ENCODE data around the gene SMC1B. TPM values are rescaled to one million over a fixed set of nuclear protein-coding genes. Genes with fewer than 3 reads are reported as not detected.

The SMC1B gene
- total and polyA plus RNA-seq, 2 of the 8 experiments (the other 6 are each of a cell fraction or from before 2014, with no cell fraction given), result 0.02 TPM; not detected in 1

- ChIA-PET CTCF (ENCODE audit: partially characterized antibody) (interaction anchor here (0.6 to 2.9 kb wide), 7 partner anchors 11 to 96 kb away, joined by 3 to 9 read pairs (median 5); no protein-coding TSS in a partner anchor), POLR2A (ENCODE audit: partially characterized antibody) (interaction anchor here (1.0 kb wide), 1 partner anchor 38 kb away, joined by 3 read pairs; no protein-coding TSS in a partner anchor)
- Histone ChIP-seq H3K9ac (replicated peaks in 1 of 4; ENCODE audit: extremely low read depth in 1 of 4, low read depth in 3 of 4, low read length in 3 of 4) (no peak overlapping the region), H3K14ac (ENCODE audit: insufficient read length) (no peak overlapping the region), H2BK5ac (ENCODE audit: low read depth, low read length) (no peak overlapping the region), H3K4me1 (replicated peaks in 1 of 4; ENCODE audit: control insufficient read depth in 3 of 4, insufficient read depth in 4 of 4, low read length in 3 of 4) (peaks cover 0 to 5% (median 4%) of the 10 kb centered on the region in 4 experiments; a peak in 4 of 7 replicates), H3K4ac (replicated peaks; ENCODE audit: insufficient read length, low read depth, low read length) (no peak overlapping the region), H2BK20ac (ENCODE audit: low read length) (no peak overlapping the region), H3K4me2 (ENCODE audit: insufficient read depth in 1 of 2, low read depth in 2 of 2, low read length in 2 of 2) (no peak overlapping the region), H2AK5ac (ENCODE audit: low read depth, low read length) (no peak overlapping the region), H2BK15ac (ENCODE audit: low read length) (no peak overlapping the region), H3K79me2 (ENCODE audit: control insufficient read depth in 1 of 2, insufficient read depth in 2 of 2, low read length in 2 of 2) (no peaks in the 10 kb centered on the region), H3K79me1 (ENCODE audit: low read depth, low read length) (no peaks in the 10 kb centered on the region; the same call in 1 of the 2 replicates), H4K91ac (replicated peaks; ENCODE audit: insufficient read length, low read length) (no peak overlapping the region), H3K56ac (replicated peaks; ENCODE audit: insufficient read length, low read depth, low read length) (no peak overlapping the region), H2BK12ac (ENCODE audit: low read depth, low read length) (no peak overlapping the region), H3K9me3 (ENCODE audit: insufficient read depth in 2 of 2, low read depth in 1 of 2, low read length in 1 of 2) (no peaks in the 10 kb centered on the region), H3K23me2 (ENCODE audit: low read depth, low read length) (peaks cover 2% of the 10 kb centered on the region; the same call in 1 of the 2 replicates), H3K18ac (ENCODE audit: extremely low read depth, low read length) (no peak overlapping the region), H2BK120ac (replicated peaks; ENCODE audit: low read depth, low read length) (no peak overlapping the region), H4K5ac (ENCODE audit: insufficient read length, low read depth, low read length) (no peak overlapping the region), H3K27ac (ENCODE audit: low read depth, low read length) (no peak overlapping the region), H3K27me3 (replicated peaks in 1 of 4; ENCODE audit: control insufficient read depth in 3 of 4, extremely low read depth in 1 of 4, insufficient read depth in 3 of 4, low read length in 3 of 4) (no peaks in the 10 kb centered on the region), H3K23ac (ENCODE audit: insufficient read length) (no peak overlapping the region), H3K36me3 (ENCODE audit: control insufficient read depth in 2 of 4, insufficient read depth in 4 of 4, low read length in 3 of 4) (no peaks in the 10 kb centered on the region), H3K4me3 (ENCODE audit: extremely low read depth in 1 of 4, insufficient read depth in 2 of 4, low read depth in 3 of 4, low read length in 4 of 4) (no peak overlapping the region), H2AFZ (ENCODE audit: low read length) (no peak overlapping the region), H4K8ac (ENCODE audit: extremely low read depth, insufficient read depth, low read length) (no peak overlapping the region), H4K20me1 (replicated peaks in 1 of 2; ENCODE audit: control insufficient read depth in 1 of 2, insufficient read depth in 2 of 2, low read length in 2 of 2) (no peaks in the 10 kb centered on the region)
- FAIRE-seq (no peak), DNase-seq (ENCODE audit: low read depth in 1 of 2, low spot score in 2 of 2) (no peak)
- 86% methylated on average over 6 of the region's 6 CpGs; no CpG with 5 or more reads in 1 of the 2 experiments for WGBS, 2 experiments (ENCODE audit: extremely low coverage in 1 of 2, insufficient coverage in 1 of 2, insufficient read length in 1 of 2, insufficient replicate concordance in 2 of 2, low coverage in 1 of 2, low lambda C conversion rate in 2 of 2, missing lambda C conversion rate in 1 of 2)
- TF ChIP-seq RAD21 (IDR thresholded peaks at IDR 0.05 in 1 of 2, conservative IDR thresholded peaks at IDR 0.05 in 1 of 2; ENCODE audit: low read depth in 2 of 2, low read length in 2 of 2), result no peak
- no peak for TF ChIP-seq TEAD4 (IDR thresholded peaks at IDR 0.05; ENCODE audit: low read depth, low read length)
- TF ChIP-seq CHD2 (IDR thresholded peaks at IDR 0.05; ENCODE audit: low read length), result no peak
- TF ChIP-seq CREB1 (IDR thresholded peaks at IDR 0.05), result no peak
- no peak for TF ChIP-seq CHD1 (IDR thresholded peaks at IDR 0.05; ENCODE audit: low read depth, low read length)
- no peak for TF ChIP-seq BRCA1 (IDR thresholded peaks at IDR 0.05; ENCODE audit: low read depth, low read length)
- TF ChIP-seq TAF1 (IDR thresholded peaks at IDR 0.05; ENCODE audit: low read depth, low read length), result no peak
- no peak for TF ChIP-seq ZNF274 (IDR thresholded peaks at IDR 0.05; ENCODE audit: borderline replicate concordance, extremely low read depth, low read length)
- no peak for TF ChIP-seq USF2 (IDR thresholded peaks at IDR 0.05; ENCODE audit: low read length)
- TF ChIP-seq, protein P1, sequence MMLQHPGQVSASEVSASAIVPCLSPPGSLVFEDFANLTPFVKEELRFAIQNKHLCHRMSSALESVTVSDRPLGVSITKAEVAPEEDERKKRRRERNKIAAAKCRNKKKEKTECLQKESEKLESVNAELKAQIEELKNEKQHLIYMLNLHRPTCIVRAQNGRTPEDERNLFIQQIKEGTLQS (IDR thresholded peaks at IDR 0.05; ENCODE audit: insufficient read depth, low read depth, low read length), result no peak
- no peak for TF ChIP-seq SP1 (IDR thresholded peaks at IDR 0.05; ENCODE audit: low read depth, low read length)
- TF ChIP-seq KDM4A (IDR thresholded peaks at IDR 0.05; ENCODE audit: low read depth, low read length, severe bottlenecking), result no peak
These were observed 107.8 kb downstream of the SMC1B start for GRCh38 chr22:45305456-45306075.
